Activated CD8-positive, alpha-beta T cell treated with anti-CD3 and anti-CD28 coated beads for 36 hours (primary cell): ENCODE measurements around the gene RAB8B. TPM values are rescaled to one million over a fixed set of nuclear protein-coding genes. Genes with fewer than 3 reads are reported as not detected.

Experiments
- ATAC-seq: fragments of 200-7000 bp; cut with Tn5 transposase; one replicate; pipeline ENCODE4 v1.10.0; 2021; ENCODE audit warnings: mild to moderate bottlenecking, moderate library complexity
- CTCF ChIA-PET: fragments of 350-600 bp; sonication (Branson Sonifier 250); formaldehyde crosslinking; loops from one replicate; lab custom pipeline; 2021; ENCODE audit warnings: antibody characterized with exemption; lab: Charles Lee
- POLR2A ChIA-PET: fragments of 350-600 bp; sonication (Branson Sonifier 250); formaldehyde crosslinking; loops from one replicate; lab custom pipeline; 2021; ENCODE audit warnings: antibody characterized with exemption; lab: Charles Lee
- DNase-seq: peaks from one replicate; pipeline ENCODE4 v3.0.0-alpha.2; 2020
- H3K27ac Mint-ChIP-seq: one replicate; pipeline ENCODE4 v1.8.0; 2021; ENCODE audit warnings: mild to moderate bottlenecking, mixed read lengths
- H3K27me3 Mint-ChIP-seq: one replicate; pipeline ENCODE4 v1.8.0; 2021; ENCODE audit warnings: mixed read lengths
- H3K36me3 Mint-ChIP-seq: one replicate; pipeline ENCODE4 v1.8.0; 2021; ENCODE audit warnings: low read depth, mixed read lengths
- H3K4me1 Mint-ChIP-seq: one replicate; pipeline ENCODE4 v1.8.0; 2021; ENCODE audit warnings: low read depth, mixed read lengths
- H3K4me3 Mint-ChIP-seq: one replicate; pipeline ENCODE4 v1.8.0; 2021; ENCODE audit warnings: mild to moderate bottlenecking, moderate library complexity, mixed read lengths
- H3K9me3 Mint-ChIP-seq: one replicate; pipeline ENCODE4 v1.8.0; 2021; ENCODE audit warnings: mixed read lengths
- CTCF ChIP-seq: fragments of 200-600 bp; IDR thresholded peaks from one replicate; pipeline ENCODE4 v1.8.0; 2022; ENCODE audit warnings: antibody characterized with exemption, mild to moderate bottlenecking
- intact Hi-C: fragments of 100-400 bp; cut with micrococcal nuclease; formaldehyde crosslinking; loops from one replicate; pipeline ENCODE4 v1.10.0; 2022
- total RNA-seq, 2 experiments: library from RNA; stranded (reverse); gene quantifications; one replicate each; pipeline ENCODE4 v1.2.3, GENCODE V29; 2021

RAB8B gene
- total RNA-seq, 2 experiments from 2014 or later: 252 to 261 TPM

- Mint-ChIP-seq H3K9me3 (no peaks in the 10 kb centered on the region), H3K36me3 (no peaks in the 10 kb centered on the region), H3K27me3 (no peaks in the 10 kb centered on the region), H3K4me1 (no peaks in the 10 kb centered on the region), H3K4me3 (no peak overlapping the region), H3K27ac (no peak overlapping the region)
- no peak for DNase-seq
- no peak for ATAC-seq
- ChIA-PET POLR2A (no interaction called here), CTCF (interaction anchor here (1.4 kb wide), 1 partner anchor 266 kb away, joined by 4 read pairs; no protein-coding TSS in a partner anchor)
- no peak for TF ChIP-seq CTCF
- intact Hi-C loops: no loop called here
These were observed 125.0 kb downstream of the RAB8B start for GRCh38 chr15:63314409-63314808.

Other genes with a start within 250 kb of the RAB8B start
- 1 to 10 TPM; 6.0 to 6.3 TPM for gene TPM1, start 146.9 kb upstream of the RAB8B start, total RNA-seq
- 10 to 100 TPM; 27.3 to 28.3 TPM for gene LACTB, start 67.7 kb upstream of the RAB8B start, total RNA-seq
- 100 to 1,000 TPM; 150 to 158 TPM for gene RPS27L, start 32.1 kb upstream of the RAB8B start, total RNA-seq
- gene APH1B, start 88.0 kb downstream of the RAB8B start, total RNA-seq: 1 to 10 TPM; 7.0 to 9.7 TPM
- gene CA12, start 192.2 kb downstream of the RAB8B start, total RNA-seq: under 1 TPM in 1 of 2 experiments, not detected in 1; 0.58 TPM